Suprapubic skin (tissue), 4 donors: ENCODE results near the gene MFGE8. TPM values are rescaled to one million over a fixed set of nuclear protein-coding genes. Genes with fewer than 3 reads are reported as not detected.
"Not testable (repeated sequence)": the region's sequence is repeated elsewhere in the genome, so short reads cannot be mapped to it uniquely, and the experiment has no call there.

Experiments used
- DNase-seq, 2 donors: peaks; one replicate each; pipeline ENCODE4 v3.0.0-alpha.2; 2019; ENCODE audit warnings: low spot score in 2 of 2
- H3K27ac ChIP-seq: fragments of 200-600 bp; sonication (generic); one replicate; pipeline ENCODE4 v1.5.1; 2019
- H3K27me3 ChIP-seq: fragments of 200-600 bp; sonication (generic); one replicate; pipeline ENCODE4 v1.5.1; 2019
- H3K36me3 ChIP-seq: fragments of 200-600 bp; sonication (generic); one replicate; pipeline ENCODE4 v1.5.1; 2019
- H3K4me1 ChIP-seq: fragments of 200-600 bp; sonication (generic); one replicate; pipeline ENCODE4 v1.5.1; 2019
- H3K4me3 ChIP-seq: fragments of 200-600 bp; sonication (generic); one replicate; pipeline ENCODE4 v1.5.1; 2019; ENCODE audit warnings: mild to moderate bottlenecking
- H3K9me3 ChIP-seq: fragments of 200-600 bp; sonication (generic); one replicate; pipeline ENCODE4 v1.5.1; 2019
- CTCF ChIP-seq, 2 donors: fragments of 200-600 bp in 1 of 2; fragments of 450-650 bp in 1 of 2; sonication (generic) in 1 of 2; IDR thresholded peaks; one replicate each; pipeline ENCODE4 v1.5.1; 2016 to 2019; ENCODE audit warnings: antibody characterized with exemption in 2 of 2, mild to moderate bottlenecking in 1 of 2, moderate library complexity in 1 of 2
- EP300 ChIP-seq: sonication (generic); formaldehyde crosslinking; IDR thresholded peaks from one replicate; pipeline ENCODE4 v1.6.1; 2017; ENCODE audit warnings: antibody characterized with exemption
- POLR2A ChIP-seq, 2 donors: fragments of 450-650 bp; IDR thresholded peaks; one replicate each; pipeline ENCODE4 v1.6.1; 2017; ENCODE audit warnings: antibody characterized with exemption in 2 of 2, mild to moderate bottlenecking in 2 of 2, moderate library complexity in 2 of 2
- POLR2AphosphoS5 ChIP-seq, 3 donors: sonication (generic); formaldehyde crosslinking; IDR thresholded peaks; one replicate each; pipeline ENCODE4 v1.6.1; 2017; ENCODE audit warnings: antibody characterized with exemption in 3 of 3
- WGBS: methylation state at CpG from one replicate; pipeline ENCODE4 v1.1.5; 2018; 5-methylcytosine and 5-hydroxymethylcytosine counted together
- total RNA-seq, 4 donors: library from RNA; depleted of rRNA; stranded (reverse); fragments of >200 nt; gene quantifications; one replicate each; pipeline ENCODE4 v1.1.0, GENCODE V29; 2016

MFGE8 gene
- total RNA-seq, 4 donors from 2014 or later, result 154 to 211 (median 171) TPM

GRCh38 chr15:88932875-88933330 is 19.7 kb upstream of the MFGE8 start:
- WGBS, result 53% methylated on average over 1 of the region's 1 CpG
- no peak for TF ChIP-seq CTCF (IDR thresholded peaks at IDR 0.05)
- TF ChIP-seq POLR2AphosphoS5 (IDR thresholded peaks at IDR 0.05), result no peak

GRCh38 chr15:88932271-88932874 is 19.2 kb upstream of the MFGE8 start:
- TF ChIP-seq POLR2AphosphoS5 (IDR thresholded peaks at IDR 0.05), result no peak
- no peak for TF ChIP-seq EP300
- no peak for TF ChIP-seq POLR2A (IDR thresholded peaks at IDR 0.05)
- TF ChIP-seq CTCF (IDR thresholded peaks at IDR 0.05), result no peak
- DNase-seq, result no peak

More at GRCh38 chr15:88932875-88933330, 19.7 kb upstream of the MFGE8 start:
- no peaks in the 10 kb centered on the region for H3K27me3 ChIP-seq
- H3K9me3 ChIP-seq, result no peaks in the 10 kb centered on the region
- peaks cover 4% of the 10 kb centered on the region for H3K4me1 ChIP-seq
- no peak overlapping the region for H3K27ac ChIP-seq
- H3K4me3 ChIP-seq, result no peak overlapping the region
- DNase-seq, result no peak
- H3K36me3 ChIP-seq, result no peaks in the 10 kb centered on the region

DNA sequence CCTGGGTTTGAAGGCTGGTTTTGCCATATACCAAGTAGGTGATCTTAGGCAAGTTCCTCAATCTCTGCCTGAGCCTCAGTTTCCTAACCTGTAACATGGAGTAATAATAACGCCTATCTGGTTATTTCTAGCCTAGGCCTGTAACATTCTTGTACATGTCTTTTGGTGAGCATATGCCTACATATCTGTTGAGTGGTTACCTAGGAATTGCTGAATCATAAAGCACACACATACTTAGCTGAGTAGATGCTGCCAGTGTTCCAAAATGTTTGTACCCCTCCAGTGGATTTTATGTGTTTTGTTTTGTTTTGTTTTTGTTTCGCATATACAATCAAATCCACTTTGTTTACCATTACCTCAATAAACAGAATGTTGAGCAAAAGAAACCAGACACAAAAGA is 17.4 kb upstream of the MFGE8 start:
- no peaks in the 10 kb centered on the region for H3K9me3 ChIP-seq
- H3K27me3 ChIP-seq, result no peaks in the 10 kb centered on the region
- no peak overlapping the region for H3K4me3 ChIP-seq
- 97% methylated on average over 2 of the region's 2 CpGs for WGBS
- TF ChIP-seq POLR2A (IDR thresholded peaks at IDR 0.05), result no peak
- TF ChIP-seq POLR2AphosphoS5 (IDR thresholded peaks at IDR 0.05), result no peak
- TF ChIP-seq EP300, result no peak
- no peak for TF ChIP-seq CTCF (IDR thresholded peaks at IDR 0.05)
- peaks cover 4% of the 10 kb centered on the region for H3K4me1 ChIP-seq
- H3K36me3 ChIP-seq, result no peaks in the 10 kb centered on the region
- DNase-seq, result no peak
- no peak overlapping the region for H3K27ac ChIP-seq

More at GRCh38 chr15:88932271-88932874, 19.2 kb upstream of the MFGE8 start:
- Histone ChIP-seq H3K4me3 (no peak overlapping the region), H3K27me3 (no peaks in the 10 kb centered on the region), H3K9me3 (no peaks in the 10 kb centered on the region), H3K4me1 (peaks cover 4% of the 10 kb centered on the region), H3K36me3 (no peaks in the 10 kb centered on the region), H3K27ac (peak overlapping the region; percentile 1)
- 53% methylated on average over 4 of the region's 4 CpGs for WGBS

DNA sequence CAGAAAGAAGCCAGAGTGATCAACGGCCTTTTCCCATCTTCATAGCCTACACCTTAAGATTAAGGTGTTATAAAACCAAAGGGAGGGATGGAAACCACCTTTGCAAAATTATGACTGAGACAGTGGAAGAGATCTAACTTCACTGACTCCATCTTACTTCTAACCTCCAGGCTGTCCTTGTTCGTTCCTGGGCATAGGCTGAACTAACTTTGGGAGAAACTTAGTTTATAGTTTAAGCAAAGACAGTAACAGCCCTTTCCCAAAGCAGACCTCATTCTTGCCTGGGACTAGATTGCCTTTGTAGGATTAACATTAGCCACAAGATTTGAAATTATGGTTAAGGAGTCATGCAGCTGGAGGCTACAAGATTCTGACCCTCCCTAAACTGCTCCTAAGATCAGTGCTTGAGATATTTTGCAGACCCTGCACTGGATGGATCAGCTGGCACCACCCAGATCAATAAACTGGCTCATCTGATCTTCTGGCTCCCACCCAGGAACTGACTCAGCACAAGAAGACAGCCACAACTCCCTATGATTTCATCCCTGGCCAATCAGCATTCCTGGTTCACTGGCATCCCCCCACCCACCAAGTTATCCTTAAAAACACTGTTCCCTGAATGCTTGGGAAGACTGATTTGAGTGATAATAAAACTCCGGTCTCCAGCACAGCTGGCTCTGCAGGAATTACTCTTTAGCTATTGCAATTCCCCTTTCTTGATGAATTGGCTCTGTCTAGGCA is 16.3 kb upstream of the MFGE8 start:
- not testable (repeated sequence) for DNase-seq, H3K27me3 ChIP-seq, H3K36me3 ChIP-seq, H3K27ac ChIP-seq, H3K9me3 ChIP-seq, H3K4me1 ChIP-seq, H3K4me3 ChIP-seq
- WGBS, result 74% methylated on average over 3 of the region's 3 CpGs

DNA sequence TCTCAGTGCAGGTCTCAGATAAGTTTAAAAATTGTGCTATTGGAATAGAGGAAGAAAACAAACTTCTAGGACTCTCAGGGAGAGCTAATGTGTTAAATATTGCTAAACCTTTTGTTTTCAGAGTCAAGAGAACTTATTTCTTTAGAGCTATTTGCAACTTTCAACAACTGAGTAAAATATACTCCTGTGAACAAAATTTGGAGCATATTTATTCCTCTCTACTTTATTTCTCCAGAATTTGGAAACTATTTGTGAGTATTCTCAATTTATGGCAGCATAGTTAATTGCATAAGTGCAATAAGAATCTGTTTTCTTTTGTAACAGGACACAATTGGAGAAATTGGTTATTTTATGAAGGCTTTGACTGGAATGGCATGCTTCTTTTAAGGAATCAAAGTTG is 15.0 kb upstream of the MFGE8 start:
- H3K4me1 ChIP-seq, H3K36me3 ChIP-seq, H3K4me3 ChIP-seq, H3K27me3 ChIP-seq, H3K9me3 ChIP-seq, H3K27ac ChIP-seq, DNase-seq: not testable (repeated sequence)

DNA sequence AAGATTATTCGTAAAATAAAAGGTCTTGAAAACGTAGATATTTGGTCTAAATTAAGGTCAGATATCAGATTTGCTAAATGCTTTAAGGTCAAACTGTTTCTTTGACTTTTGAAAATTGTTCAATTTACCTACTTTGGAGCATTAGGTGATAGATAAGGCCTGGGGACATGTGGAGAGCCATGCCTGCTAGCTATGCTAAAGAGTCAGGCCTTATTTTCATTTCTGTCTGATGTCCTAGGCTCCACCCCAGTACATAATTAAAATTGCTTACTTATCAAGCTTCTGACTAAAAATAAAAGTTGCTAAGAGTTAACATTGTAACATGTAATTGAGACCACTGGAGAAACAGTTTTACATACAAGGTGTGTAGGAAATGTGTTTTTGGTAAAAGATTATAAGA is 12.5 kb upstream of the MFGE8 start:
- WGBS, result 71% methylated on average over 2 of the region's 2 CpGs
- H3K9me3 ChIP-seq, H3K27me3 ChIP-seq, H3K27ac ChIP-seq, H3K4me1 ChIP-seq, DNase-seq, H3K36me3 ChIP-seq, H3K4me3 ChIP-seq: not testable (repeated sequence)

- H3K4me1 ChIP-seq, result peaks cover 10% of the 10 kb centered on the region
- not testable (repeated sequence) for DNase-seq, H3K36me3 ChIP-seq, H3K4me3 ChIP-seq, H3K27me3 ChIP-seq, H3K27ac ChIP-seq, H3K9me3 ChIP-seq
- WGBS, result 87% methylated on average over 12 of the region's 12 CpGs
Observed at GRCh38 chr15:88920892-88921435, 7.8 kb upstream of the MFGE8 start.
